Activated naive CD4-positive, alpha-beta T cell treated with Interleukin-2 at 50 U/mL for 16 hours (primary cell): ENCODE results near the gene RHBDD1.
"Not testable (repeated sequence)": the region's sequence is repeated elsewhere in the genome, so short reads cannot be mapped to it uniquely, and the experiment has no call there.

ENCODE experiments used
- DNase-seq: peaks from one replicate; pipeline ENCODE4 v3.0.0-alpha.2; 2020

RHBDD1 gene

GRCh38 chr2:226799976-226800940, 35.6 kb upstream of the RHBDD1 start:
- no peak for DNase-seq

GRCh38 chr2:226800941-226801784, 34.7 kb upstream of the RHBDD1 start:
- DNase-seq = peak; percentile 83

- no peak for DNase-seq
Observed at GRCh38 chr2:226802573-226802972, 33.3 kb upstream of the RHBDD1 start.

GRCh38 chr2:226803410-226803809, 32.4 kb upstream of the RHBDD1 start:
- DNase-seq = no peak

GRCh38 chr2:226813148-226813701, 22.6 kb upstream of the RHBDD1 start:
- no peak for DNase-seq

GRCh38 chr2:226818930-226819329, 16.9 kb upstream of the RHBDD1 start:
- no peak for DNase-seq

- no peak for DNase-seq
Observed at GRCh38 chr2:226825056-226825455, 10.8 kb upstream of the RHBDD1 start.

- DNase-seq = no peak
Observed at GRCh38 chr2:226828191-226828590, 7.7 kb upstream of the RHBDD1 start.

GRCh38 chr2:226829721-226830631, 5.9 kb upstream of the RHBDD1 start:
- no peak for DNase-seq

- DNase-seq = no peak
Observed at GRCh38 chr2:226831266-226831665, 4.6 kb upstream of the RHBDD1 start.

GRCh38 chr2:226832061-226832460, 3.8 kb upstream of the RHBDD1 start:
- DNase-seq = no peak

- not testable (repeated sequence) for DNase-seq
Observed at GRCh38 chr2:226834880-226835279, 974 bp upstream of the RHBDD1 start.

GRCh38 chr2:226835420-226835795, 446 bp upstream of the RHBDD1 start:
- no peak for DNase-seq

- DNase-seq = no peak
Observed at GRCh38 chr2:226836548-226836885, 663 bp downstream of the RHBDD1 start.

GRCh38 chr2:226837334-226837733, 1.5 kb downstream of the RHBDD1 start:
- DNase-seq = no peak

- no peak for DNase-seq
Observed at GRCh38 chr2:226837787-226838603, 2.1 kb downstream of the RHBDD1 start.

GRCh38 chr2:226838722-226839121, 2.9 kb downstream of the RHBDD1 start:
- no peak for DNase-seq

- DNase-seq = no peak
Observed at GRCh38 chr2:226839161-226839560, 3.3 kb downstream of the RHBDD1 start.

GRCh38 chr2:226839951-226840350, 4.1 kb downstream of the RHBDD1 start:
- DNase-seq = no peak

GRCh38 chr2:226843001-226843400, 7.1 kb downstream of the RHBDD1 start:
- not testable (repeated sequence) for DNase-seq

GRCh38 chr2:226845386-226846116, 9.7 kb downstream of the RHBDD1 start:
- no peak for DNase-seq
